Endothelial cell (in vitro differentiated cells): ENCODE results near the gene HS3ST3B1. TPM values are rescaled to one million over a fixed set of nuclear protein-coding genes. Genes with fewer than 3 reads are reported as not detected.

Experiments used
- DNase-seq: peaks from one replicate; pipeline ENCODE4 v3.0.0; 2021; ENCODE audit warnings: low spot score
- H3K27ac Mint-ChIP-seq: one replicate; pipeline ENCODE4 v1.8.0; 2021; ENCODE audit warnings: mixed read lengths, inconsistent platforms; ENCODE audit not compliant: unreplicated experiment
- H3K27me3 Mint-ChIP-seq: one replicate; pipeline ENCODE4 v1.8.0; 2021; ENCODE audit warnings: mild to moderate bottlenecking, moderate library complexity, mixed read lengths, inconsistent platforms; ENCODE audit not compliant: unreplicated experiment
- H3K36me3 Mint-ChIP-seq: one replicate; pipeline ENCODE4 v1.8.0; 2021; ENCODE audit warnings: mild to moderate bottlenecking, low read depth, mixed read lengths, inconsistent platforms; ENCODE audit not compliant: unreplicated experiment
- H3K4me1 Mint-ChIP-seq: one replicate; pipeline ENCODE4 v1.8.0; 2021; ENCODE audit warnings: mild to moderate bottlenecking, mixed read lengths, inconsistent platforms; ENCODE audit not compliant: unreplicated experiment
- H3K4me3 Mint-ChIP-seq: one replicate; pipeline ENCODE4 v1.8.0; 2021; ENCODE audit warnings: mild to moderate bottlenecking, mixed read lengths, inconsistent platforms; ENCODE audit not compliant: unreplicated experiment
- H3K9me3 Mint-ChIP-seq: one replicate; pipeline ENCODE4 v1.8.0; 2021; ENCODE audit warnings: mixed read lengths, inconsistent platforms; ENCODE audit not compliant: unreplicated experiment
- CTCF ChIP-seq: fragments of 200-600 bp; sonication (generic); IDR thresholded peaks from one replicate; pipeline ENCODE4 v1.5.0; 2021; ENCODE audit warnings: antibody characterized with exemption; ENCODE audit not compliant: unreplicated experiment
- total RNA-seq: library from RNA; stranded (reverse); fragmentation: NEBNext Ultra II Directional; extraction: Animal tissue kit (Norgen Biotek cat#: 25700); gene quantifications from one replicate; pipeline ENCODE4 v1.2.1, GENCODE V29; 2021; ENCODE audit not compliant: unreplicated experiment

HS3ST3B1 gene
- total RNA-seq, 1 donor from 2014 or later = 8.5 TPM

GRCh38 chr17:14323522-14323981 lies 22.7 kb downstream of the HS3ST3B1 start:
- no peak overlapping the region for H3K4me3 Mint-ChIP-seq
- DNase-seq = no peak
- no peaks in the 10 kb centered on the region for H3K9me3 Mint-ChIP-seq
- H3K4me1 Mint-ChIP-seq = peaks cover 2% of the 10 kb centered on the region
- H3K27me3 Mint-ChIP-seq = peaks cover 4% of the 10 kb centered on the region
- H3K36me3 Mint-ChIP-seq = peaks cover 4% of the 10 kb centered on the region
- no peak for TF ChIP-seq CTCF
- peak overlapping the region; percentile 55 for H3K27ac Mint-ChIP-seq

DNA sequence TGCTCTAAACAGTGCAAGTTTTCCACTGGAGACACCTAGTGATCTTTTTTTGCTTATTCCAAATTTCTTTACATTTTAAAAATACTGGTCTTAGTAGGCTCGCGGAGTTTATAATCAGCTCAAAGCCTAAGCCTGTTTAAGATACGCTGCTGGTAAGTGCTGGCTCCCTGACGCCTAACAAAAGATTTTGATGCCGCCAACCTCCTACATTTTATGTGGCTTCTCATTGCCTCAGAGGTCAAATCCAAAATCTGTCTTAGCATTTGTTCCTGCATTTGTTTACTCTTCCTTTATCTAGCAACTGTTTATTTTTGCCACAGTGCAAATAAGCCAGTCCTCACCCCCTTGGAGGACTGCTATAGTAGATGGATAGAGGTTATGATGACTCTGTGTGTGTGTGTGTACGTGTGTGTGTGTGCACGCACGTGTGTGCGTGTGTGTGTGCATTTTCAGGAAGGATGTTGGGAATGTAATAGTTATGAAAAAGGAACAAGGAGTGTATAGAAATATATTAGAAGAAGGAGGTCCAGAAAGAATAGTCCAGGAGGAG lies 24.8 kb downstream of the HS3ST3B1 start:
- no peak for DNase-seq
- peaks cover 10% of the 10 kb centered on the region for H3K4me1 Mint-ChIP-seq
- no peak overlapping the region for H3K27ac Mint-ChIP-seq
- TF ChIP-seq CTCF = no peak
- H3K4me3 Mint-ChIP-seq = no peak overlapping the region
- H3K36me3 Mint-ChIP-seq = peaks cover 8% of the 10 kb centered on the region
- H3K9me3 Mint-ChIP-seq = no peaks in the 10 kb centered on the region
- H3K27me3 Mint-ChIP-seq = peaks cover 7% of the 10 kb centered on the region

- no peak for DNase-seq
- H3K4me1 Mint-ChIP-seq = peaks cover 24% of the 10 kb centered on the region
- TF ChIP-seq CTCF = no peak
- peaks cover 7% of the 10 kb centered on the region for H3K27me3 Mint-ChIP-seq
- H3K4me3 Mint-ChIP-seq = no peak overlapping the region
- no peak overlapping the region for H3K27ac Mint-ChIP-seq
- no peaks in the 10 kb centered on the region for H3K9me3 Mint-ChIP-seq
- peaks cover 8% of the 10 kb centered on the region for H3K36me3 Mint-ChIP-seq
These were observed 29.1 kb downstream of the HS3ST3B1 start for GRCh38 chr17:14329900-14330491.

DNA sequence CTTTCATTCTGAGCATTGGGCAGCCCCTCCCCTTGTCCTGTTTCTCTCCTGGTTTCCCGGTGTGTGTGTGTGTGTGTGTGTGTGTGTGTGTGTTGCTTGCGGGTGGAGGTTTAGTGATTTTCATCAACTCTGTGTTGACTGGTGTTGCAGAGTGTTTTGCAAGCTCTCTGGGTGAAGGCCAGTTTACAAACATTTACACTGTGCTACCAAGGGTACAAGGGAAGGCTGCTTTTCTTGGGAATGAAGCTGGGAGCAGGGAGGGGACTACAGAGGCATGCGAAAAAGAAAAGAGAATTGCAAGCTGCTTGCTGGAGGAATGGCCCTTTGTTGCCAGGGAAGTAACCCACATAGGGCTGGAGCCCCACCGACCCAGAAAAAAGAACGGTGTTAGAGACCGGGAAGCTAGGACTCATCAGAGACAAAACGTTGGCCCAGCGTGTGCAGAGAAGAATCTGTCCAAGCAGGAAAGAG lies 29.6 kb downstream of the HS3ST3B1 start:
- DNase-seq = no peak
- no peak for TF ChIP-seq CTCF
- Mint-ChIP-seq H3K4me1 (peaks cover 24% of the 10 kb centered on the region), H3K27me3 (peaks cover 7% of the 10 kb centered on the region), H3K9me3 (no peaks in the 10 kb centered on the region), H3K36me3 (peaks cover 8% of the 10 kb centered on the region), H3K4me3 (no peak overlapping the region), H3K27ac (no peak overlapping the region)
